ENCODE data around the gene LDAH.
"Not testable (repeated sequence)": the region's sequence is repeated elsewhere in the genome, so short reads cannot be mapped to it uniquely, and the experiment has no call there.

Gene LDAH

DNA sequence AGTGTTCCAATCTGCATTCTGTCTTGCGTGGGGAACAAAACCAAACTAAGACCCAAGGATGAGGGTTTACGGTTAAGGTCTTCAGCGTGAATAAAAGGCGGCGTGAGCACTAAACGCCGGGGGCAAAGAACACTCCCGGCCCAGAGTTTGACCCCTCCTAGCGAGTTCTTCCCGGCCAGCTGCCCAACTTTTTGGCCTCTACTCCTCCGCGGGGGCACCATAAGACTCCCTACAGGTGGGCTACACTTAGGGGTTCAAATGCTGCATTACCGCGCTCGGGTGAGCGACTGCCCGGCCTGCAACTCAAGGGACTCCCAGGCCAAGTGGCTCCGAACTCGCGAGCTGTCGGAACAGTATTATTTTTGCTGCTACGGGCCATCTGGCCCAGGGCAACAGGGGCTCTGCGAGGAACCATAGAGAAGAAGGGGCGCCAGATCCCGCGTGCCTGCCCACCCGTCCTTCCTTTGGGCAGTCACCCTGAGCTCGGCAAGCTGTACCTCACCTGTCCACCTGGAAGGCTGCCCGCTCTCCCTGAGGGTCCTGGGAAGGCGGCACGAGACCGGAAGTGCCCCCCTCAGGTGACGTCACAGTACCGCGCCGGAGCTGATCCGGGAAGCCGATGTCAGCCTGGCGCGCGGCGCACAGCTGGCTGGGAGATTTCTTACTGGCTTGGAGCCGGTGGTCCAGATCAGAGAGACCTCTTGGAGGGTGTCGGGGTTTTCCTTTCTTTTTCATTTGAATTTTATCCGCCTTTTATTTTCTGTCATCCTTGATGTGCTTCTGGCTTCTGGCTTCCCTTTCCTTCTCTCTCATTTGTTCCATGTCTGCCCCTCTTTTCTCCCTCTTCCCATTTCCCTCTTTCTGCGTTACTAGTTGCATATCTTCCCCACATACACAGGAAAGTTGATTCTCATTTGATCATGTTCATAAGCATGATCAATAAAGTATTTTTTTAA lies at the start of gene LDAH:
TSS of gene LDAH (minus strand) at position 567 of the 956 bp plus-strand sequence. CDS start 21,638 bp downstream, outside the sequence.
- peak; percentile 90 to 93 for DNase-seq

DNA sequence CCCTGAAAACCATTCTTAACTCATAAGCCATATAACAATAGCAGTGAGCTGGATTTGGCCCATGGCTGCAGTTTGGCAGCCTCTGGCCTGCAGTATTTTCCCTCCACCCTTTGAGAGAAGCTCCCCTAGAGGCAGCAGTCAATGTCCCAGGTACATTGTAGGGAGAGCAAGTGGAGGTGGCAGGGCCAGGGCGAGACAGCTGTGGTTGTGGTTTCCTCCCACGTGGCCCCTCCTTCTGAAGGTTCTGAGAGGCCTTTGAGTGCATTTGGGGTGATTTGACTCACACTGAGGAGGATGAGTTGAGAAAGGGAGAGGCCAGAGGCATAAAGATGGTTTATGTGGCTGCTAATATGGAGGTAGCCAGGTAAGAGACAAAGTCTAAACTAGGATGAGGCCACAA lies 45.5 kb upstream of the LDAH start:
- no peak for DNase-seq

DNA sequence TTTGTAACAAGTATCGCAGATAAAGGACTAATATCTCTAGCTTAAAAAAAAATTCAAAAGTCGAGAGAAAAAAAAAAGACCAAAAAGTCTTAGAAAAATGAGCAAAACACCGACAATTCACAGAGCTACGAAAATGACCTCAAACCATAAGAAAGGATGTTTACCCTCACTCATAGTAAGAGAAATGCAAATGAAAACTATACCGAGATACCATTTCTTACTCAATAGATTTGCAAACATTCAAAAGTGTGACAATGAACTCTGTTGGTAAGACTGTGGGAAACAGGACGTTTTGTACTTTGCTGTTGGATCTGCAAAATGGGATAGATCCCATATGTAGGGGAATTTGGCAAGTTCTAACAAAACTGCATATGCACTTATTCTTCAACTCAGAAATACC lies 39.9 kb upstream of the LDAH start:
- DNase-seq = no peak

DNA sequence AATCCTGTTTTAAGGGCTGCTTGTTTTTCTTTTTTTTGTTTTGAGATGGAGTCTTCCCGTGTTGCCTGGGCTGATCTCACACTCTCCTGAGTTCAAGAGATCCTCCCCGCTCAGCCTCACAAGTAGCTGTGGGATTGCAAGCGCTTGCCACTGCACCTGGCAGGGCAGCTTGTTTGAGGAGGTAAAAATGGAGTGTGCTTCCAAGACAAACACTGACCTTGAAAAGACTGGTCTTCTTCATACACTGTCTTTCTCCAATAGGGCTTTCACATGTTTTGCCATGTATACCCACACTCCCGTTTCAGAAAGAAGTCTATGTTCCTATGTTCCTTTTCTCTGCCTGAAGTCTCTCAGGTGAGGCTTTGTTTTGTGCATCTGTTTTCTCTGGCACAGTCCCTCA lies 32.6 kb upstream of the LDAH start:
- no peak for DNase-seq

DNA sequence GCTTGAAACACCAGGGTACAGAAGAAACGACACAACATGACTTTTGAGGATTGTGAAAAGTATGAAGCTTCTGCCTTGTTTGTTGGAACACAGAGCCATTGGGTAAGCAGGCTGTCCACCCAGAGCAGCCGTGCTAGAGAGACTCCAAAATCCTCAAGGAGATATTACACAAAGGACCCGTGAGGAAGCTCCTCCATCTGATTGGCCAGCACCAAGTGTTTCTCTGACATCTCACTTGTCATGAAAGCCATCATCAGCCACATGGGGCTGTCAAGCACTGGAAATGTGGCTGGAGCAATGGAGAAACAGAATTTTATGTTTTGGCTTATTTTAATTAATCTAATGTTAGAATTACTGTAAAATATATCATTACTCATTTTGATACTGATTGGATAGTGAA lies 29.8 kb upstream of the LDAH start:
- DNase-seq = no peak

DNA sequence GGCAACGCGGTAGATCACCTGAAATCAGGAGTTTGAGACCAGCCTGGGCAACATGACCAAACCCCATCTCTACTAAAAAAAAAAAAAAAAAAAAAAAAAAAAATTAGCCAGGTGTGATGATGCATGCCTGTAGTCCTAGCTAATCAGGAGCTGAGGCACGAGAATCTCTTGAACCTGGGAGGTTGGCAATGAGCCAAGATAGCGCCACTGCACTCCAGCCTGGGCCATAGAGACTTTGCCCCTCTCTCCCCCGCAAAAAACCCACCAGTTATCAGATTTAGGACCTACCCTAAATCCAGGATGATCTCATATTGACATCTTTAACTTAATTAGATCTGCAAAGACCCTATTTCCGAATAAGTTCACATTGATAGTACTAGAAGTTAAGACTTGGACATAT lies 29.2 kb upstream of the LDAH start:
- DNase-seq = no peak

DNA sequence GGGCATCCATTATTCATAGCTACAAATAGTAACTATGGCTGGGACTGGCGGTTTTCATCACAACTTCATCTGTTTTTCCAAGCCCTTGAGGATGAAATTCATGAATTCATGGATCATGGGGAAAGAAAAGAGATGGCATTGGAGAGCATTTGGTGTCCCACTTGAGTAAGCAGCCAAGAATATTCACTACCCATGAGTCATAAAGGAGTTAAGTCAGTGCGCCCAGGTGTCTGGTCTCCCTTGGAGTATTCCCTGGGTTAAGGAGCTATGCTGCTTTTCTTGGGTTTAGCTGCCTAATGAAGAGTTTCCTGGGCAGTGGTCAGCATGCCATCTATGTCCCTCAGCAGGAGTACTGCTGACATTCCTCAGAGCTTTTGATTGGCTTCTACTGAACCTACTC lies 21.3 kb upstream of the LDAH start:
- no peak for DNase-seq

DNA sequence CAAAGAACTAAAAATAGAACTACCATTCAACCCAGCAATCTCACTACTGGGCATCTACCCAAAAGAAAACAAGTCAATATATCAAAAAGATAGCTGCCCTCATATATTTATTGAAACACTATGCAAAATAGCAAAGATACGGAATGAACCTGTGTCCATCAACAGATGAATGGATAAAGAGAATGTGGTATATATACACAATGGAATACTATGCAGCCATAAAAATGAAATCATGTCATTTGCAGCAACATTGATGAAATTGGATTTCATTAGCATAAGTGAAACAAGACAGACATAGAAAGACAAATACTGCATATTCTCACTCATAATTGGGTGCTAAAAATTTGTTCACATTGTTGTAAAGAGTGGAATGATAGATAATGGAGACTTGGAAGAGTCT lies 16.2 kb upstream of the LDAH start:
- no peak for DNase-seq

DNA sequence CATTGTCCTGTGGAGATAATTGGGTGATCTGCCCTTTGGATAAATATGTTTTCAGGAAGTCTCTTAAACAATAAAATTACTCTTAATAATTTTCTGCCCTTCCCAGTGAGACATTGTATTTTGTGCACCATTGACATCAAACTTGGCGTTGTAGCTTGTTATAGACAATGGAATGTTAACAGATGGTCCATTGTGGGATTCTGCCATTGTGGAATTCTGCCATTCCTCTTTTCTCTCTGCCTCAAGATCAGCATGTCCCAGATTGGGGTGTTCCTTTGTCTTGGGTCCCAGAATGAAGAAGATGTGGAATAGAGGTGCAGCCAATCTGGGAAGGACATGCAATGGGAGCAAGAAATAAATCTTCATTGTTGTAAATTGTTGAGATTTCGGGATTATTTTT lies 15.1 kb upstream of the LDAH start:
- DNase-seq = no peak

DNA sequence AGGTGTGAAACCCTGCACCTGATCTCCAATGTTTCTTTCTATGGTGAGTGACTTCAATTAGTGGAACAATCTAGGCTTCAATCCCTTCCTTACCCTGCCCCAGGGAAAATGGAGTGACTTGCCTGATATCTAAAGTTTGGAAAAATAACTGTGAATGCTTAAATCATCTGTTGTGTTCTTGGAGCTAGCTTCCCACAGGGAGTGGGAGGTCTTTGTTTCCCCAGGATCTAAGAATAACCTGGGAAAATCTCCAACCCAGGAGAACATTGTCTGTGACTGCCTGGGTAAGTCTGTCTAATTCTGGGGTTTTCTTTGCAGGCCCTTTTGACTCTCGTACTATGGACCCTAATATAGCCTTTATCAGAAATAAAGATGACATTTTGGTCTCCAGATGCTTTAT lies 13.6 kb upstream of the LDAH start:
- no peak for DNase-seq

DNA sequence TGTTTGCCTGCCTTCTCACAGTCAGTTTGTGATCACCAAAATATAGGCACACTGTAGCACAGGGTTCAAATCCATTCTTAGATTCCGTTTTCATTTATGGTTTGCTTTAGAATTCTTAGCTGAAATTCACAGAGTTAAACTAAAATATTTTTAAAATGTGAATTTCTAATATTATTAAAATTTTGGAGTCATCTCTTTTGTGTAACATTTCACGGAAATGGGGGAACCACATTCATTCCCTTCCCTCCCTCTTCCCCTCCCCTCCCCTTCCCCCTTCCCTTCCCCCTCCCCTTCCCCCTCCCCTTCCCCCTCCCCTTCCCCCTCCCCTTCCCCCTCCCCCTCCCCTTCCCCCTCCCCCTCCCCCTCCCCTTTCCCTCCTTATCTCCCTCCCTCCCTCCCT lies 11.4 kb upstream of the LDAH start:
- no peak for DNase-seq

DNA sequence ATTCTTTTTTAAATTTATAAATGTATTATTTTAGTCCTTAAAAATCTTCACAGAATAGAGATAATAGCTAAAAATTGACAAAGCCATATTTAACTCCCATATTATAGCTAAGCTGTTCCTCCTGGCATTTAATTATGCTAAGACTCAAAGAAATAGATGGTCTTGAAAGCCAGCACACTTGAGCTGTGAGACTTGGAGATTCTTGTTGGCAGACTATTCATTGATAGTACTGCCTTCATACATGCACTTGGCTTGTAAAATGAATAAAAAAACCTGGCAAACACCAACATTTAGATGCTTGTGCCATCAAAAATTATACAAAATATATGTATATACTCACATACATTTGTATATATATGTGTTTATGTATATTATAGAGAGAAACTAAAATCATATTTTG lies 9.7 kb upstream of the LDAH start:
- DNase-seq = no peak

DNA sequence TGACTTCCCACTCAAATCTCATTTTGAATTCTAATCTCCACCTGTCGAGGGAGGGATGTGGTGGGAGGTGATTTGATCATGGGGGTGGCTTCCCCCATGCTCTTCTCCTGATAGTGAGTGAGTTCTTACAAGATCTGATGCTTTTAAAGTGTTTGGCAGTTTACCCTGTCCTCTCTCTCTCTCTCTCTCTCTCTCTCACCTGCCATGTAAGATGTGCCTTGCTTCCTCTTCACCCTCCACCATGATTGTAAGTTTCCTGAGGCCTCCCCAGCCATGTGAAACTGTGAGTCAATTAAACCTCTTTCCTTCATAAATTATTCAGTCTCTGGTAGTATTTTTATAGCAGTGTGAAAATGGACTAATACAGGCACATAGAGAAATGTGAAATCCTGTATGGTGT lies 7.0 kb upstream of the LDAH start:
- DNase-seq = no peak

DNA sequence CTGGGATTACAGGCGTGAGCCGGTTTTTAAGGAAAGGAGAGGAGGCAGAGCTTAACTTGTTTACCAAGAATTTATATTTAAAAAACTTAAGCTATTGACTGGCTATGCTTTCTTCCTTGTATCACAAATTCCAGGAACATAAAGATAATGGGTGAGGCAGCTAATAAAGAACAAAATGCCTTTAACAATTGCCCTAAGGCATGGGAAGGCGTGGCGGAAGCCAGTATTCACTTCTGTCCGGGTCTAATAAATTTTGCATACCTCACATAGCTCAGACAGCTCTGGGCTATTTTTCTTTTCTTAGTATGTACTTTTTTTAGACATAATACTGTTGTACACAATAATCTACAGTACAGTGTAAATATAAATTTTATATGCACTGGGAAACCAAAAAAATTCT lies 1.0 kb upstream of the LDAH start:
- DNase-seq = no peak

DNA sequence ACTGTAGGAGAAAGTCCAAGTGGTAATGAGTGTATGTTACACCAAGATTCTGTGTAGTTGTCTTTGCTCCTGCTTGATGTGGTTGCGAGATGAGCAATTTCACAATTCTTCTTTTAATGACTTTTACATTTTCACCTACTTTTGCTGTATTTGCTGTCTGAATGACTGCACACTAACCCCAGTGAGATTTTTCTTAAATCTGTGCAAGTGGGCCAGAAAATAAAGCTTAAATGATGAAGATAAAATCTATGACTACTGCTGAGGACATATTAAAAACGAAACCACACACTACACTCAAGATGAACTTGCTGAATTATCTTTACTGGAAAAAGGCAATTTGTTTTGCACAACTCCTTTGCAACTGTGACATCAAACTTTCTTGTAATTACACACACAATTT lies 4.1 kb downstream of the LDAH start:
- DNase-seq = no peak

DNA sequence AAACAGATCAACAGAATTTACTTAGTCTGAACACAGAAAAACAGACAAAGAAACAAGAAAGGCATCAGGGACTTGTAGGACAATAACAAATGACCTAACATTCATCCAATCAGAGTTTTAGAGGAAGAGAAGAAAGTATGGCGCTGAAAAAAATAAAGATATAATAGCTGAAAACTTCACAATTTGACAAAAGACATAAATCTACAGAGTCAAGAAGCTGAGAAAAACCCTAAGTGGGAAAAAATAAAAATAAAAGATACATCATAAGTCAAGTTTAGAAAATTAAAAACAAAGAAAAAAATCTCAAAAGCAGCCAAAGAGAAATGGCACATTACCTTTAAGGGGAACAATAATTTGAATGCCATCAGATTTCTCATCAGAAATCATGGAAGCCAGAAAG lies 7.7 kb downstream of the LDAH start:
- DNase-seq = no peak

DNA sequence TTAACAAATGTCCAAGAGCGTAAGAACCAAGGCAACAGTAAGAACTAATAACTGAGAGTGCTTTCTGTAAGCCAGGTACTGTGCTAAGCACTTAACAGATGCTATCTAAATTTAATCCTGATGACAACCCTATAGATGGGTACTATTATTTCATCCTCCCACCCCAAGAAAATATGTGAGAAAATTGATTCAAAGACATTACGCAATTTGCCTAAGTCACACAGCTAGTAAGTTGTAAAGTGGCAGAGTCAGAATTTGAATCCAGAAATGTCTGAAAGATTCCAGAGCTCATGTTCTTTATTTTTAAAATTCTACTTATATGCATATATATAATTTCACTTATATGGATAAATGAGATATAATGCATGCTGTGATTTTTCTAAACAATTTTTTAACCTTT lies 10.1 kb downstream of the LDAH start:
- DNase-seq = no peak

DNA sequence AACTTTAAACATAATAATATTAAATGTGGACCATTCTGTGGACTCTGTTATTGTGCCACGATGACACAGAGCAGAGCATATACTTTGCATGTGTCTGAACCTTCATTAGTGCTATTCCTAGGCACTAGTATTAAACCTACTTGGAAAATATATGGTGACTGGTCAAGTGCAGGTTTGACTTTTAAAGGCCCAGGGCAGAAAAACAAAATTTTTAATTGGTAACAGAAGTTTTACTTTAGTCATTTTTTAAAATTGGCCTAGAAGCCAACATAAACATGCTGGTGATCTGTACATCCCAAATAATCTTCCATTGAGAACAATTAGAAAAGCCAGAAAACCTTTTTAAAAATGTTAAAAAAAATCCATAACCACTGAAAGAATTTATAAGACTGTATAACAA lies 16.6 kb downstream of the LDAH start:
- DNase-seq = no peak

DNA sequence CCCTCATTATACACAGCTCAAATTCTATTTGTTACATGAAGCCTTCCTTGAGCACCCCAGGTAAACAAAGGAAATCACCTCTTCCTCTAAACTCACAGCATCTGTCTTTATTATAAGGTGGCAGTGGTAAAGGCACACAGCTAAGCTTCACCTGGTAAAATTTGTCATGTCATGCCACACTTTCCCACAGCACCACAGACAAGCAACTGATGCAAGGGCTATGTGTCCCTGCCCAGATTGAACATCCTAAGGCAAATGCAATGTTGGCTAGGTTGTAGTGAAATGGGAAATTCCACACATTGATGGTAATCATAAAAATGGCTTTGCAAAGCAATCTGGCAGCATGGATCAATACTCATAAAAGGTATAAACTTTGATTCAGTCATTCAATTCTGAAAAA lies 18.9 kb downstream of the LDAH start:
- DNase-seq = no peak

DNA sequence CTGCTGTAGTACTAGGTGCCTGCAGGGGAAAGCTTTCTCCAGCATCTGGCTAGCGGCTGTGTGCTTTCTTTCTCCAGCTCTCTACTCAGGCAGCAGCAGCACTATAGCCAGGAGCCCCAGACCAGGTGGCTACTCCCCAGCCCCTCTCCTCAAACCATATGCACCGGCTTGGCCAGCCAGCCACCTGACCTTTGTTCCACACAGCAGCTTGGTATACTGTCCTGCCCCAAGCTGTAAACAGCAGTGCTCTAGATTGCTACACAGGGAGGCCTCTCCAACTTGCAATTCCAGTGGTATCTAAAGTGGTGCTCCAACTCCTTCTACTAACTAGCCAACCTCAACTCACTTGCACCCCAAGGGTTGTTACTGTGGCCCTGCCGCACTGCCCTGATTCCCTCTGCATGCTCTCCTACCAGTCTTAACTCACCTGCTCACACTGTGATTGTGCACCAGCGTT lies 19.6 kb downstream of the LDAH start:
- DNase-seq = no peak

DNA sequence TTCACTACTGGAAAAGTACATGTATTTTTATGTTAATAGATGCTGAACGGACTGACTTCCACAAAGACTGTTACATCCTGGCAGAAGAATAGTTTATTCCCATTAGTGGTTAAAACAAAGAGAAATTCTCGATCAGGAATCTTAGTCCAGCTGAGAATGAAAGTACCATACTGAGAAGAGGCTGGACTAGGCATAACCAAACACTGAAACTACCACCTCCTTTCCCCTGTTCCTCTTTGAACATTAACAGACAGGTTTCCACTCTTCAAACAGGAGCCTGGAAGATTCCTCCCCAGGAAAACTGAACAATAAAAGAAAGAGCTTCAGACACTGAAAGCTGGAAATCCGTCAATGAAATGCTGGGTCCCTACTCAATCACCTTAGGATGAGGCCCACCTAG lies 25.8 kb downstream of the LDAH start:
- DNase-seq = no peak

DNA sequence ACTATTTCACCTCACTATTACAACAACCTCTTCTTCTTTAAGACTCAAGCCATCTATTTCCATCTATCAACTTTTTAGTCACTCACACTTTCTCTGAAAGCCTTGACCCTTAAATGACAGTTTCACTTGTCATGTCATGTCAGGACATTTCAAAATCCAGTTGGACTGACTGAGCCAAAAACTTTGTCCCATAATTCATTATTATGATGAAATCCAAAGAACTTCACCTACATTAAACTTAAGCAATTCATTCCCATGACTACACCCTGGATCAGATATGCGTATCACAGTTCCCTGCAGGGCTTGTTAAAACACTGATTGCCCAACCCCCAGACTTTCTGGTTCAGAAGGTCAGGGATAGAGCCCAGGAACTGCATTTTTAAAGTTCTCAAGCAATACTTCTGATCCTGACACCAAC lies 26.5 kb downstream of the LDAH start:
- no peak for DNase-seq

DNA sequence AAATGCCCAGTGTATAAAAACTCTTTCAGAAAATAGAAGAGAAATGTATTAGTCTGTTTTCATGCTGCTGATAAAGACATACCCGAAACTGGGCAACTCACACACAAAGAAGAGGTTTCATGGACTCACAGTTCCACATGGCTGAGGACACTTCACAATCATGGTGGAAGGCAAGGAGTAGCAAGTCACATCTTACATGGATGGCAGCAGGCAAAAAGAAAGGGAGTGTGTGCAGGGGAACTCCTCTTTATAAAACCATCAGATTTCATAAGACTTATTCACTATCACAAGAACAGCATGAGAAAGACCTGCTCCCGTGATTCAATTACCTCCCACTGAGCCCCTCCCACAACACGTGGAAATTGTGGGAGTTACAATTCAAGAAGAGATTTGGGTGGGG lies 29.0 kb downstream of the LDAH start:
- not testable (repeated sequence) for DNase-seq

DNA sequence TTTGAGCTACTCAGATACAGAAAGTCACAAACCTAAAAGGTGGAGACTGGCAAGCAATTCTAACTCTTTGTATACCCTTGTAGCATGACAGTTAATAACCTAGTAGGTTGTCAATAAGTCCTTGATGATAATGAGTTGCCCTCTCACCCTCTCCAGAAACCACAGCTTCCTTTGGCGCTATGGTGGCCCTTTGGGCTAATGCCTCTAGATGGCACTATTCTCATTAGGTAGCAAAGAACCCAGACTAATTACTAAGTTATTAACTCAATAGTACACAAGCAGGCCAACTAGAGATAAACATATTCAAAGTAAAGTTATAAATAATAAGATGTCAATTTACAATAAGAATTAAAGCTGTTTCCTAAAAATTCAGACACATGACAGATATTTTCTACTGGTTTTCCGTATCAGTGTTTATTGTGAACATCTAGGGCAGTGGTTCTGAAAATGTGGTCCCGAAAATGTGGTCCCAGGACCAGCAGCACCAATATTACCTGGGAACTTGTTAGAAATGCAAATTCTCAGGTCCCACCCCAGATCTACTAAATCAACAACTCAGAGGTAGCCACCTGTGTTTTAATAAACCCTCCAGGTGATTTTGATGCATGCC lies 41.1 kb downstream of the LDAH start:
- DNase-seq = no peak

DNA sequence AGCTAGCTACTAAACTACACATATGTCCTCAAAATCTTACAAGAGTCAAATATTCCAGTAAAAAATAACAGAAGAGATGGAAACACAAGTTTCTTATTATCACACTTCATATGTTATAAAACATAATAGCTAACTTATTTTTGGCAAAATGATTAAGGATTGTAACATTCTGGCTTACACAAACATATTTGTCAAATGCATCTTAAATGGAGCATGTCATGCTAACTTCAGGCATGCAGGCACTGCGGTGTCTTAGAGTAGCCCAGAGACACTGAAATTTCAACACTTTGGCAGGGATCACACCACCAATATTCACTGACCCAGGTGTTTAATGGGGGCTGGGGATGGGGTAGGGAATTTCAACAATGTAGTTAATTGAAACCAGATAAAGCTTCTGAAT lies 51.6 kb downstream of the LDAH start:
- no peak for DNase-seq
